B cell (primary cell): Measurements from ENCODE around the gene ZNF385A. TPM values are rescaled to one million over a fixed set of nuclear protein-coding genes. Genes with fewer than 3 reads are reported as not detected.

ENCODE experiments used
- ATAC-seq: fragments of 200-7000 bp; cut with Tn5 transposase; one replicate; pipeline ENCODE4 v1.10.0; 2021; ENCODE audit warnings: low read depth, mild to moderate bottlenecking, moderate number of reproducible peaks, moderate library complexity
- CTCF ChIA-PET: fragments of 350-600 bp; sonication (Branson Sonifier 250); formaldehyde crosslinking; loops from one replicate; lab custom pipeline; 2021; ENCODE audit warnings: antibody characterized with exemption, inconsistent platforms; lab: Charles Lee
- POLR2A ChIA-PET: fragments of 350-600 bp; sonication (Branson Sonifier 250); formaldehyde crosslinking; loops from one replicate; lab custom pipeline; 2021; ENCODE audit warnings: antibody characterized with exemption; lab: Charles Lee
- DNase-seq: peaks from one replicate; pipeline ENCODE4 v3.0.0; 2013
- H2AFZ ChIP-seq: 2 replicates; pipeline ENCODE4 v1.6.1; 2012; ENCODE audit warnings: mild to moderate bottlenecking, low read depth, low read length; ENCODE audit not compliant: insufficient read depth, poor library complexity, severe bottlenecking
- H3K27ac ChIP-seq, 2 donors: 1 replicate in 1 of 2; 2 replicates in 1 of 2; pipeline ENCODE4 v1.5.1; 2012 to 2013; ENCODE audit warnings: low read length in 2 of 2, mild to moderate bottlenecking in 2 of 2, moderate library complexity in 1 of 2
- H3K27me3 ChIP-seq, 4 experiments: fragments of 200-600 bp in 1 of 4; sonication (generic) in 1 of 4; replicated peaks in 1 of 4; 1 replicate in 2 of 4; 2 replicates in 2 of 4; pipeline versions ENCODE4 v1.6.1 to v1.7.0; 2013 to 2016; ENCODE audit warnings: low read length in 3 of 4, mild to moderate bottlenecking in 2 of 4, mixed read lengths in 1 of 4, moderate library complexity in 1 of 4; ENCODE audit not compliant: insufficient read depth in 4 of 4, control insufficient read depth in 3 of 4; ENCODE audit errors: control extremely low read depth in 1 of 4
- H3K36me3 ChIP-seq, 2 experiments: replicated peaks in 1 of 2; 1 replicate in 1 of 2; 2 replicates in 1 of 2; pipeline versions ENCODE4 v1.6.1 to v1.7.1; 2013; ENCODE audit warnings: low read length in 1 of 2; ENCODE audit not compliant: insufficient read depth in 2 of 2, control insufficient read depth in 1 of 2; ENCODE audit errors: control extremely low read depth in 1 of 2, extremely low read depth in 1 of 2
- H3K4me1 ChIP-seq, 2 donors: fragments of 200-600 bp in 1 of 2; sonication (generic) in 1 of 2; 1 replicate in 1 of 2; 2 replicates in 1 of 2; pipeline versions ENCODE4 v1.5.1 to v1.6.1; 2013 to 2017; ENCODE audit warnings: low read length in 2 of 2; ENCODE audit not compliant: control insufficient read depth in 2 of 2, insufficient read depth in 2 of 2
- H3K4me2 ChIP-seq: replicated peaks from 2 replicates; pipeline ENCODE3; 2012; ENCODE audit warnings: mild to moderate bottlenecking, low read depth, low read length; ENCODE audit not compliant: poor library complexity, severe bottlenecking
- H3K4me3 ChIP-seq, 5 experiments: fragments of 200-600 bp in 1 of 5; sonication (generic) in 1 of 5; 1 replicate in 3 of 5; 2 replicates in 2 of 5; pipeline versions ENCODE4 v1.5.1 to v1.7.0; 2011 to 2016; ENCODE audit warnings: low read length in 4 of 5, mild to moderate bottlenecking in 4 of 5, low read depth in 2 of 5, control low read depth in 1 of 5, moderate library complexity in 1 of 5; ENCODE audit not compliant: insufficient read depth in 1 of 5; ENCODE audit errors: control extremely low read depth in 1 of 5, extremely low read depth in 1 of 5
- H3K79me2 ChIP-seq: fragments of 200-600 bp; sonication (generic); one replicate; pipeline ENCODE4 v1.6.0; 2016; ENCODE audit warnings: low read length; ENCODE audit not compliant: control insufficient read depth, insufficient read depth
- H3K9ac ChIP-seq: fragments of 200-600 bp; sonication (generic); 2 replicates; pipeline ENCODE4 v1.6.1; 2017; ENCODE audit warnings: mild to moderate bottlenecking, low read length, moderate library complexity
- H3K9me3 ChIP-seq, 3 donors: one replicate each; pipeline versions ENCODE4 v1.6.1 to v1.7.1; 2013; ENCODE audit warnings: low read length in 2 of 3; ENCODE audit not compliant: control insufficient read depth in 2 of 3, insufficient read depth in 1 of 3; ENCODE audit errors: control extremely low read depth in 1 of 3
- H4K20me1 ChIP-seq: 2 replicates; pipeline ENCODE4 v1.6.0; 2012; ENCODE audit warnings: mild to moderate bottlenecking, low read length; ENCODE audit not compliant: insufficient read depth, control insufficient read depth, poor library complexity, severe bottlenecking
- H3K27ac Mint-ChIP-seq: one replicate; pipeline ENCODE4 v1.8.0; 2021; ENCODE audit warnings: mixed read lengths
- H3K27me3 Mint-ChIP-seq: one replicate; pipeline ENCODE4 v1.8.0; 2021; ENCODE audit warnings: mixed read lengths
- H3K4me1 Mint-ChIP-seq: one replicate; pipeline ENCODE4 v1.8.0; 2021; ENCODE audit warnings: mixed read lengths
- H3K4me3 Mint-ChIP-seq: one replicate; pipeline ENCODE4 v1.8.0; 2021; ENCODE audit warnings: mixed read lengths
- H3K9me3 Mint-ChIP-seq: one replicate; pipeline ENCODE4 v1.8.0; 2022; ENCODE audit warnings: mixed read lengths; ENCODE audit not compliant: insufficient read depth
- EZH2 ChIP-seq: IDR thresholded peaks from 2 replicates; pipeline ENCODE4 v1.6.1; 2012; ENCODE audit warnings: borderline replicate concordance, low read depth, mild to moderate bottlenecking, moderate library complexity, low read length; ENCODE audit not compliant: insufficient read depth, poor library complexity, severe bottlenecking
- WGBS: methylation state at CpG from one replicate; pipeline ENCODE4 v1.1.5; 2013; ENCODE audit warnings: missing lambda C conversion rate; ENCODE audit not compliant: insufficient coverage; 5-methylcytosine and 5-hydroxymethylcytosine counted together
- intact Hi-C: fragments of 100-400 bp; cut with micrococcal nuclease; formaldehyde crosslinking; loops from one replicate; pipeline ENCODE4 v1.10.0; 2022
- polyA plus RNA-seq: library from polyadenylated mRNA; depleted of rRNA; stranded (reverse); fragments of >200 nt; gene quantifications from 2 replicates; pipeline ENCODE4 v1.2.3, GENCODE V29; 2012
- total RNA-seq, 2 donors: library from RNA; stranded (reverse); fragments of 120-200 nt in 1 of 2; gene quantifications; 1 replicate in 1 of 2; 2 replicates in 1 of 2; pipeline versions ENCODE4 v1.2.3 to v1.2.4, GENCODE V29; 2013 to 2022
- TF ChIP-seq, protein P1 (sequence below): fragments of 200-600 bp; IDR thresholded peaks from one replicate; pipeline ENCODE4 v1.8.0; 2022; ENCODE audit warnings: antibody characterized with exemption, mild to moderate bottlenecking

ZNF385A gene
- total and polyA plus RNA-seq, 2 donors (not counting 1 experiment from before 2014, with no cell fraction given) = 4.9 to 5.1 TPM

DNA sequence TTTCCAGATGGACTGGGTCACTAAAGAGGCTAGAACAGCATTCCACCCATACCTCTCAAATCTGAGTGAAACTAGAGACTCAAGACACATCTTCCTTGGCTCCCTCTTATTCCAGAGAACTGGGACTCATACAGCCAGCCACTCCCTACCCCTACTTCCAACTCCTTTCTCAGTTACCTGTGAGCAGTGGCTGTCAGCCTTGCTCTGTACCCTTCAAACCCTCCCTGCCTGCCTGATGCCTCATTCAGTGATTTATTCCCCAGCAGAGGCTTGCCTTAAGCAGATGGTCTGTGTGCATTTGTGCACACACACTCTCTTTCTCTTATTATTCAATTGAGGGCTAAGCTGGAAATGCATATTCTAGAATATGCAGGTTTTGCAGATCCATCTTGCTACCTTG is 34.9 kb downstream of the ZNF385A start:
- Mint-ChIP-seq H3K27ac (no peak overlapping the region), H3K4me1 (peaks cover 14% of the 10 kb centered on the region), H3K9me3 (no peaks in the 10 kb centered on the region), H3K27me3 (no peaks in the 10 kb centered on the region), H3K4me3 (no peak overlapping the region)
- ATAC-seq = no peak
- POLR2A ChIA-PET = no interaction called here
- H3K27ac ChIP-seq = no peak overlapping the region
- intact Hi-C loops = no loop called here
- H3K4me2 ChIP-seq = no peak overlapping the region
- no peak for TF ChIP-seq EZH2
- TF ChIP-seq, protein P1, sequence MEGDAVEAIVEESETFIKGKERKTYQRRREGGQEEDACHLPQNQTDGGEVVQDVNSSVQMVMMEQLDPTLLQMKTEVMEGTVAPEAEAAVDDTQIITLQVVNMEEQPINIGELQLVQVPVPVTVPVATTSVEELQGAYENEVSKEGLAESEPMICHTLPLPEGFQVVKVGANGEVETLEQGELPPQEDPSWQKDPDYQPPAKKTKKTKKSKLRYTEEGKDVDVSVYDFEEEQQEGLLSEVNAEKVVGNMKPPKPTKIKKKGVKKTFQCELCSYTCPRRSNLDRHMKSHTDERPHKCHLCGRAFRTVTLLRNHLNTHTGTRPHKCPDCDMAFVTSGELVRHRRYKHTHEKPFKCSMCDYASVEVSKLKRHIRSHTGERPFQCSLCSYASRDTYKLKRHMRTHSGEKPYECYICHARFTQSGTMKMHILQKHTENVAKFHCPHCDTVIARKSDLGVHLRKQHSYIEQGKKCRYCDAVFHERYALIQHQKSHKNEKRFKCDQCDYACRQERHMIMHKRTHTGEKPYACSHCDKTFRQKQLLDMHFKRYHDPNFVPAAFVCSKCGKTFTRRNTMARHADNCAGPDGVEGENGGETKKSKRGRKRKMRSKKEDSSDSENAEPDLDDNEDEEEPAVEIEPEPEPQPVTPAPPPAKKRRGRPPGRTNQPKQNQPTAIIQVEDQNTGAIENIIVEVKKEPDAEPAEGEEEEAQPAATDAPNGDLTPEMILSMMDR = no peak
- peaks cover 0 to 56% of the 10 kb centered on the region in 2 experiments for H3K36me3 ChIP-seq
- H4K20me1 ChIP-seq = peaks cover 3% of the 10 kb centered on the region
- CTCF ChIA-PET = interaction anchor here (1.7 to 3.4 kb wide), 2 partner anchors 11 to 101 kb away, joined by 4 to 9 read pairs; no protein-coding TSS in a partner anchor
- H3K9me3 ChIP-seq = no peaks in the 10 kb centered on the region
- no peaks in the 10 kb centered on the region for H3K79me2 ChIP-seq
- DNase-seq = no peak
- H3K4me3 ChIP-seq = no peak overlapping the region
- no peak overlapping the region for H3K9ac ChIP-seq
- H3K27me3 ChIP-seq = no peaks in the 10 kb centered on the region
- H3K4me1 ChIP-seq = peaks cover 10 to 11% of the 10 kb centered on the region in 2 donors
- no peak overlapping the region for H2AFZ ChIP-seq

DNA sequence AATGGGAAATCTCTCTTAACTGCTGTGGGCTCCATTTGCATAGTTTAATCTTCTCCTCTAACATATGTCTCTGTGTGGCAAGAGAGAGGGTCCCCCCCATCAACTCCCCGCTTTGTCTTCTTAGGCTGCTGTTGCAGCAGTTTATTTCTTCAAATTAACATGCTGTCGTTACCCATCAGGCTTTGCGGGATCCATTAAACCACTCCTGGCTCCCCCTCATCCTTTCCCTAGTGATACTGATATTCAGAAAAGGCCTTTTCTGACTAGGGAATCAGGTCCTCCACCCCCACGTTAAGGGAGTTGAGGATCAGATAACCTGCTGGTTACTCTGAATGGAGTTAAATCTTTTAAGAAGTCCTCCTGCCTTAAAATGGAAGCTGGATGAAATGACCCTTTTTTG is 35.5 kb downstream of the ZNF385A start:
- Histone ChIP-seq H3K9ac (no peak overlapping the region), H4K20me1 (peaks cover 3% of the 10 kb centered on the region), H3K27me3 (no peaks in the 10 kb centered on the region), H3K4me1 (peaks cover 10 to 12% of the 10 kb centered on the region in 2 donors), H3K9me3 (no peaks in the 10 kb centered on the region), H3K79me2 (no peaks in the 10 kb centered on the region), H3K4me2 (no peak overlapping the region), H3K4me3 (no peak overlapping the region), H2AFZ (no peak overlapping the region), H3K36me3 (peaks cover 0 to 56% of the 10 kb centered on the region in 2 experiments), H3K27ac (no peak overlapping the region)
- Mint-ChIP-seq H3K4me1 (peaks cover 14% of the 10 kb centered on the region), H3K4me3 (no peak overlapping the region), H3K27me3 (no peaks in the 10 kb centered on the region), H3K9me3 (no peaks in the 10 kb centered on the region), H3K27ac (no peak overlapping the region)
- ChIA-PET CTCF (no interaction called here), POLR2A (no interaction called here)
- WGBS = 100% methylated on average over 2 of the region's 4 CpGs
- intact Hi-C loops = no loop called here
- TF ChIP-seq EZH2 = no peak
- TF ChIP-seq, protein P1 = no peak
- no peak for DNase-seq
- no peak for ATAC-seq
